Anterior cingulate cortex (tissue), 58 donors: ENCODE data around the gene SP3.
A peak's percentile ranks its signal among the peaks of the same experiment; 100 is the strongest.

Experiments
- DNase-seq, 58 donors: peaks; one replicate each; lab custom pipeline; 2025; lab: John Stamatoyannopoulos, UW

The SP3 gene

GRCh38 chr2:173965372-173966025, at the start of gene SP3:
Gene SP3, minus strand, starts transcription at chr2:173965373. Its CDS starts 202 bp downstream, at chr2:173965171.
- peak; percentile 81 to 98 (median 95) for DNase-seq

- DNase-seq, result no peak
Observed at GRCh38 chr2:174014699-174015070, 49.5 kb upstream of the SP3 start.

- no peak for DNase-seq
Observed at GRCh38 chr2:174014011-174014698, 49.0 kb upstream of the SP3 start.

- peak in 11 of 58 donors; percentile 21 to 60 (median 45) for DNase-seq
Observed at GRCh38 chr2:174013315-174013751, 48.2 kb upstream of the SP3 start.

- peak in 35 of 58 donors; percentile 24 to 62 (median 46) for DNase-seq
Observed at GRCh38 chr2:174012347-174013314, 47.5 kb upstream of the SP3 start.

- no peak for DNase-seq
Observed at GRCh38 chr2:174011796-174012195, 46.6 kb upstream of the SP3 start.

GRCh38 chr2:174011173-174011572, 46.0 kb upstream of the SP3 start:
- no peak for DNase-seq

GRCh38 chr2:174009488-174010223, 44.5 kb upstream of the SP3 start:
- no peak for DNase-seq

GRCh38 chr2:174008720-174009119, 43.5 kb upstream of the SP3 start:
- no peak for DNase-seq

- no peak for DNase-seq
Observed at GRCh38 chr2:174007010-174007409, 41.8 kb upstream of the SP3 start.

GRCh38 chr2:174005801-174006419, 40.7 kb upstream of the SP3 start:
- no peak for DNase-seq

GRCh38 chr2:174004905-174005605, 39.9 kb upstream of the SP3 start:
- DNase-seq, result no peak

- no peak for DNase-seq
Observed at GRCh38 chr2:174003720-174004695, 38.8 kb upstream of the SP3 start.

GRCh38 chr2:174002679-174003078, 37.5 kb upstream of the SP3 start:
- DNase-seq, result no peak

GRCh38 chr2:174001107-174001506, 35.9 kb upstream of the SP3 start:
- no peak for DNase-seq

- DNase-seq, result no peak
Observed at GRCh38 chr2:173999724-174000123, 34.6 kb upstream of the SP3 start.

- DNase-seq, result peak in 31 of 58 donors; percentile 6 to 63 (median 36)
Observed at GRCh38 chr2:173999272-173999671, 34.1 kb upstream of the SP3 start.

- peak in 1 of 58 donors; percentile 6 for DNase-seq
Observed at GRCh38 chr2:173998386-173998785, 33.2 kb upstream of the SP3 start.
